HG03066 (cell line): Measurements from ENCODE around the gene OGDHL.
"Not testable (repeated sequence)": the region's sequence is repeated elsewhere in the genome, so short reads cannot be mapped to it uniquely, and the experiment has no call there.

Experiments
- ATAC-seq: cut with Tn5 transposase; IDR thresholded peaks from one replicate; pipeline ENCODE4 v1.9.1; 2021; ENCODE audit warnings: low read depth; ENCODE audit not compliant: unreplicated experiment

The OGDHL gene

DNA sequence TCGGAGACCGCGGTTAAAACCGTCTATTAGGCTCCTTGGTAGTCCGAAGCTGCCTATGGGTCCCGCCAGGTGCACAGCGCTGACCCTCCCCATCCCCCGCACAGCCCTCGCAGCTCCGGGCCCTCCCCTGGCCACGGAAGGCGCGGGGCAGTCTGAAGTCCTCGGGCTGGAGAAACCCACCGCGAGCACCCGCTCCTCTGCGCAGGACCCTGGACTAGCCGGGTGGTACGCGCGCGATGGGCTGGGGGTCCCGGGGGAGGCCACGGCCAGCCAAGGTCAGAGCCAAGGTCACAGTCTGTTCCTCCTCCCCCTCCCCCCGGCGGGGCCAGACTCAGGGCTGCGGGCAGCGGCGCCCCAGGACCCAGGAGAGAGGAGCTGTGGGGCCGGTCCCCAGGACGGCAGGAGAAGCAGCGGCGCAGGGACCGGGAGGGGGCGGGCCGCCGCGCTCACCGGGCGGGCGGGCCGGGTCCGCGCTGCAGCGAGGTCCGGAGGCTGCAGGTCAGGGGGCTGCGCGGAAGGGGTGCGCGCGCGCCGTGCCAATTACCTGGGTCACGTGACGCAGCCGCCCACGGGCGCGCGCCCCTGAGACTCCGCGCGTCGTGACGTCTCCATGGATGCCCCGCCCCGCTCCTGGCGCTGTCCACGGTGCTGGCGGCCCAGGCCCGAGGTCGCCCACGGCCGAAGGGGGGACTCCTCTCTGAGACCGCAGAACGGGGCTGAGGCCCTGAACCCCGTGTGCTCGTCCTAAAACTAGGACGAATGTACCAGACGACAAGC is at the start of gene OGDHL:
Gene OGDHL (minus strand): TSS at position 535 of the 777 bp plus-strand sequence. CDS start 3,731 bp downstream, outside the sequence.
- ATAC-seq, result no peak

GRCh38 chr10:49803988-49804387 is 41.9 kb upstream of the OGDHL start:
- no peak for ATAC-seq

DNA sequence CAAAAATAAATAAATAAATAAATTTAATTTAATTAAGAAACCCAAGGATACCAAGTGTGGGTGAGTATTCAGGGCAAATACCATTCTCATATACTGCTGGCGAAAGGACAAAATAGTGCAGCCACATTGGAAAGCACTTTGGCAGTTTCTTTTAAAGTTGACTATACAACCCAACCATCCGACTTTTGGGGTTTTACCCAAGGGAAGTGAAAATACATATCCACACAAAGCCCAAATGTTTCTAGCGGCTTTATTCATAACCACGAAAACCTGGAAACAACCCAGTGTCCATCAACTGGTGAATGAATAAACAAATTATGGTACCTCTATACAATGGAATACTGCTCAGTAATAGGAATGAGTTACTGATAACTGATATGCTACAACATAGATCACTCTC is 36.2 kb upstream of the OGDHL start:
- no peak for ATAC-seq

DNA sequence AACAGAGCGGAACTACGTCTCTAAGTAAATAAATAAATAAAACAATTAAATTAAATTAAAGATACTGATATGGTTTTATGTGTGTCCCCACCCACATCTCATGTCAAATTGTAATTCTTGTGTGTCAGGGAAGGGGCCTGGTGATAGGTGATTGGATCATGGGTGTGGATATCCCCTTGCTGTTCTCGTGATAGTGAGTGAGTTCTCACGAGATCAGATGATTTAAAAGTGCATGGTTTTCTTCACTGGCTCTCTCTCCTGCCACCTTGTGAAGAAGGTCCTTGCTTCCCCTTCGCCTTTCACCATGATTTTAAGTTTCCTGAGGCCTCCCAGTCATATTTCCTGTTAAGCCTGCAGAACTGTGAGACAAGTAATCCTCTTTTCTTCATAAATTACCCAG is 29.0 kb upstream of the OGDHL start:
- ATAC-seq, result no peak

DNA sequence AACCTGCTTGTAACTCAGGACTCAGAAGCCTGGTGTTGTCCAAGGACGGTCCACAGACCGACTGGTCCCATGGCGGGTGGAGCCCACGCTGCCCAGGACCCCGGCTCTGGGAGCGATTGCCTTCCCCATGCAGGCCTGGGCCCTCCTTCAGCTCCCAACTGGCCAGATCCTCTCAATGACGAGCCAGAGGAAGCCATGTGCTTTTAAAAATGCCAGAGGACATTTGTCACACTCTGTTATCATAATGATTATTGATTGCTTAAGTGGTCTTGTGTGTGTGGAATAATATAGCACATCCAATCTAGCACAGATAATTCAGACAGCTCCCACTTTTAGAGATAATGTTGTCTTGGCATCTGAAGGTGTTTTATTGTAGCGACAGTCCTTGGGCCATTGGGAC is 22.6 kb upstream of the OGDHL start:
- no peak for ATAC-seq

GRCh38 chr10:49783645-49784044 is 21.5 kb upstream of the OGDHL start:
- no peak for ATAC-seq

DNA sequence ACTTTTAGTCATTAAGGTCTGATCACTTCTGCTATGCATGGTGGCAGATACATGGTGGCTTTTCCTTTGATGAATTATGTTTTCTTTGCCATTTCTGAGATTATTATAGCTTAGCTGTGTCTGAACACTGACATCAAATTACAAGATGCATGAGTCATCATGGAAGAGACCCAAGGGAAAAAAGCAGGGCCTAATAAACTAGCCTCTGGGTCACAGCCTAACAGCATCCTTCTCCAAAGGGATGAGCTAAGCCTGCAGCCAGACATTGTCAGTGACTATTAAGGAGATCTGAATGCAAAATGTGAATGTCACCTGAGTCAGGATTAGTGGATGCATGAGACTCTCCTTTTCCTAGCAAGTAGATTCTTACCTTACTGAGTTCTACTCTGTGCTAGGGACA is 19.1 kb upstream of the OGDHL start:
- ATAC-seq, result no peak

- no peak for ATAC-seq
Measured at GRCh38 chr10:49778197-49778596, 16.1 kb upstream of the OGDHL start.

GRCh38 chr10:49776851-49777250 is 14.7 kb upstream of the OGDHL start:
- no peak for ATAC-seq

DNA sequence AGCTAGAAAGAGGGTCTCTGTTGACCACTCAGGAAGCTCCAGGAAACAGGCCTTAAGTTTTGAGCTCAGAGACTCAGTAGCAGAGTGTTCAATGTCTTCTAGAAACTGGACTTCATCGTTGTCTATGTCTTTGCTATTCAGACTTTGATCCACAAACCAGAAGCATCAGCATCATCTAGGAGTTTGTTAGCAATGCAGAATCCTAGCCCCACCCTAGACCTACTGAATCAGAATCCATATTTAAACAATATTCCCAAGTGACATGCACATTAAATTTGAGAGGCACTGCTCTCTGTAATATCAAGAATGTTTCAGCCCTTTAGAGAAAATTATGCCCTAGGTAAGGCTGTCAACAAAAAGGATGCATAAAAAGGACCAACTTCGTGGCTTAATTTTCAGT is 12.9 kb upstream of the OGDHL start:
- ATAC-seq, result no peak

DNA sequence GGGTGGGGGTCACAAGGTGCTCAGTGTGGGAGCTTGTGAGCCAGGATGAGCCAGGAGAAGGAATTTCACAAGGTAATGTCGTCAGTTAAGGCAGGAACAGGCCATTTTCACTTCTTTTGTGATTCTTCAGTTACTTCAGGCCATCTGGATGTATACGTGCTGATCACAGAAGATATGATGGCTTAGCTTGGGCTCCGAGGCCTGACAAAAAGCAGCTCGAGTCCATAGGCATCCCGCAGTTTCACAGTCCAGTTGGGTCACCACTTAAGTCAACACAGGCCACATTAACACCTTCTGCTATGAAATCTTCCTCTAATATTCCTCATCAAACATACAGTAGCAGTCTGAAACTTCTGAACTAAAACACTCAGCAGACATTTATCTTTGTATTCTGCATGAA is 10.8 kb upstream of the OGDHL start:
- not testable (repeated sequence) for ATAC-seq

- ATAC-seq, result not testable (repeated sequence)
Measured at GRCh38 chr10:49771046-49771445, 8.9 kb upstream of the OGDHL start.

- ATAC-seq, result no peak
Measured at GRCh38 chr10:49769692-49770091, 7.6 kb upstream of the OGDHL start.

DNA sequence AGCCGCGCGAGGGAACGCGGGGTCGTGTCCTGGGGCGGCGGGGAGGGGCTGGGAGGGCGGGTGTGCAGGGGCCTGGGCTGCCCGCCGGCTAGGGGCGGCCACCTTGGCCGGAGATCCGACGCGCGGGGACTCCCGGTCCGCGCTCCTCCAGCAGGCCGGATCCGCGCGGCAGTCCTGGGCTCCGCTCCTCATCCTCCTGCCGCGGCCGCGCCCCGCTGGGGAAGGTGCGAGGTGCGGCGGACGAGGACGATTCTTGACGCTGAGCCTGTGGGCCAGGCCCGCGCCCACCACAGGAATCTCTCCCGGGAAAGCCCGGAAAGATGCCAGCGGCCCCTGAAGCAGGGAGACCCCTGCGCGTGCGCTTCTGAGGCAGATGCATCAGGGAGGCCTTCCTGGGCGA is 6.6 kb upstream of the OGDHL start:
- no peak for ATAC-seq

DNA sequence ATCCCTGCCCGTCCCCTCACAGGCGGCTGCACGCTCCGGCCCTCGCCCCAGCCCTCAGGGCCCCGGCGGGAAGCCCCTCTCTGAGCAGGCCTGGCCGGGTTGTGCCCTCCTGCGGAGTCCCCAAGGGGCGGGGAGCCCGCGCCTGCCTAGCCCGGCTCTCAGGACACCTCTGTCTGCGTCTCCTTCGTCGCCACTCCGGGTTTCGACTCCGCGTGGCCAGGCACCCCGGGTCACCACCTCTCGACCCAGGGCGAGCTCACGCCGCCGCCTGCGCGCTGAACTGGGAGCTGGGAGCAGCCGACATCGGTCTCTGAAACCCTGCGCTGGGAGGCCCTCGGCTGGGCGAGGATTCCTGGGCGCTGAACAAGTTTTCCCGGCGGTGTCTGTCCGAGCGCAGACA is 6.2 kb upstream of the OGDHL start:
- ATAC-seq, result no peak

GRCh38 chr10:49767752-49768151 is 5.6 kb upstream of the OGDHL start:
- ATAC-seq, result no peak

DNA sequence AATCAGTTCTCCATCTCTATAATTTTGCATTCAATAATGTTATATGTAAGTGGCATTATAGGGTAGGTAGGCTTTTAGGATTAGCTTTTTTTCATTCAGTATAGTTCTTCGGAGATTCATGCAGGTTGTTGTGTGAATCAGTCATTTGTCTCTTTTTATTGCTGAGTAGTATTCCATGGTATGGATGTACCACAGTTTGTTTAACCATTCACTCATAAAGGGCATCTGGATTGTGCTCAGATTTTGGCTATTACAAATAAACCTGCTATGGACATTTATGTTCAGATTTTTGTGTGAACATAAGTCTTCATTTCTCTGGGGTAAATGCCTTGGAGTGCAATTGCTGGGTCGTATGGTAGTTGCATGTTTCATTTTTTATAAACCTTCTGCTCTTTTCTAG is 4.4 kb upstream of the OGDHL start:
- ATAC-seq, result no peak

DNA sequence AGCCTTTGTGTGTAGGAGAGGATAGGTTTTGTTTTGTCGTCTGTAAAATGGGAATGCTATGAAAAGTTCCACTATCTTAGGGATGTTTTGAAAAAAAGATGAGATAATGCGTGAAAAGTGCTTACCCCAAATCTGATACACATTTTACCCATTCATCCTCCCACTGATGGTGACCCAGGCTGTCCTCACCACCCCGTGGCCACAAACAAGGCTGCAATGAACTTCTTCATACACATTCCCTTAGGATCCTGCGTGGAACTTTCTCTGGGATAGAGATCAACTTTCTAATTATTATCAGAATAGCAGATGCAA is 399 bp upstream of the OGDHL start:
- no peak for ATAC-seq

GRCh38 chr10:49761201-49761788 is 828 bp downstream of the OGDHL start:
- ATAC-seq, result no peak

DNA sequence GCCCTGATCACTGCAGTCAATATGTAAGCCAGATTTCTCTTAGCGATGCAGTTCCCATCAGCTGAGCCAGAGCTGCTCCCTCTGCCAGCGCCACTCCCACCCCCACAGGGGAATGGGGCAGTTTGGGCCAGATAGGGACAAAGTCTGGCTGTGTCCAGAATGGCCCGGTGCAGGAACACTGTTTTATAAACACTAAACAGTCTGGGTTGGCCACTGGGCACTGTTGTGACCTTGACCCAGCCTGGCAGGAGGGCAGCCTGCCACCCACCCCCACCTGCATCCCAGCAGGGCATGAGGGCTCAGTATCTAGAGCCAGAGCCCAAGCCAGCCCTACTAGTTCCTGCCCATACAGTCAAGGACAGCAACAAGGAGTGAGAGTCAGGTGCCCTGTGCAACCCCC is 1.3 kb downstream of the OGDHL start:
- no peak for ATAC-seq

DNA sequence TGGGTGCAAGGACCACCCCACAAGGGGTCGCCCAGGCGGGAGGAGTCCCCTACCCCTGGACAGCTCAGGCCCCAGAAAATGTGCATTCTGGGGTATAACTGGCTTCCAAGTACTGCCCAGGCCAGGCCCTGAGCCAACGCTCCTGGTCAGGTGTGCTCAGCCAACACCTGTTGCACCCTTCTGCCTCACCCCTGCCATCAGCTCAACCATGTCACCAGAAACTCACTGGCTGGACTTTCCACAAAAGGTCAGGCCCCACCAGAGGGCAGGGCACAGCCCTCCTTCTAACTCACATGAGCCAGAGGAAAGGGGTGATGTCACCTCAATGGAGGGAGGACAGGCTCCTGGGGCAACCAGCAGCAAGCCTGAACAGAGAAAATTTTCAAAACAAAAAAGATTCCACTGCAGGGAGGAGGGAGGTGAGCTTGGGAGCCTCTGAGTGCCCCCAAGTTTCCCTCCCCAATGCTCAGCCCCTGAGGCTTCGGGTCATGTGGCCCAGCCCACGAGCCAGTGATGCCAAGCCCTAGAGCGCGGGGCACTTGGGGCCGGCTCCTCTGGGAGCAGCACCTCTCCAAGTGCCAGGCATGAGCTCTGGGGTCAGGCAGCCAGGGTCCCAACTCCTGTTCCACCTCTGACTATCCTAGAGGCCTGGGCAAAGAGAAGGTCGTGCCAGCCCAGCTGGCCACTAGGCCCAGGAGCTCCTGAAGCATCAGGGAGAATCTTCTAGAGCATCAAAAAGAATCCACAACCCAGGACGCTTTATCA is 2.2 kb downstream of the OGDHL start:
- ATAC-seq, result no peak
